HG02642 (cell line): ENCODE data around the gene CPAMD8.

Experiments used
- ATAC-seq: cut with Tn5 transposase; IDR thresholded peaks from one replicate; pipeline ENCODE4 v1.9.1; 2021; ENCODE audit warnings: mild to moderate bottlenecking; ENCODE audit not compliant: unreplicated experiment, poor library complexity

The CPAMD8 gene

GRCh38 chr19:16896146-16897028 lies 130.2 kb downstream of the CPAMD8 start:
- peak; percentile 30 for ATAC-seq

GRCh38 chr19:16895467-16896145 lies 131.0 kb downstream of the CPAMD8 start:
- ATAC-seq, result no peak

- ATAC-seq, result no peak
Measured at GRCh38 chr19:16894080-16894479, 132.5 kb downstream of the CPAMD8 start.

GRCh38 chr19:16893686-16893989 lies 133.0 kb downstream of the CPAMD8 start:
- ATAC-seq, result no peak

- ATAC-seq, result no peak
Measured at GRCh38 chr19:16892868-16893685, 133.5 kb downstream of the CPAMD8 start.

- no peak for ATAC-seq
Measured at GRCh38 chr19:16892436-16892835, 134.2 kb downstream of the CPAMD8 start.

GRCh38 chr19:16891696-16892382 lies 134.8 kb downstream of the CPAMD8 start:
- ATAC-seq, result no peak

- no peak for ATAC-seq
Measured at GRCh38 chr19:16890461-16891184, 136.0 kb downstream of the CPAMD8 start.

GRCh38 chr19:16889883-16890460 lies 136.6 kb downstream of the CPAMD8 start:
- no peak for ATAC-seq

- ATAC-seq, result no peak
Measured at GRCh38 chr19:16889366-16889882, 137.2 kb downstream of the CPAMD8 start.

GRCh38 chr19:16888629-16889365 lies 137.8 kb downstream of the CPAMD8 start, which contains the start of gene F2RL3:
Gene F2RL3 (plus strand): TSS chr19:16888999. CDS start chr19:16889190, 191 bp downstream.
- ATAC-seq, result no peak

GRCh38 chr19:16887353-16888265 lies 139.0 kb downstream of the CPAMD8 start:
- ATAC-seq, result no peak

GRCh38 chr19:16886305-16886880 lies 140.2 kb downstream of the CPAMD8 start:
- no peak for ATAC-seq

GRCh38 chr19:16885166-16885565 lies 141.4 kb downstream of the CPAMD8 start:
- ATAC-seq, result no peak

GRCh38 chr19:16883522-16883921 lies 143.1 kb downstream of the CPAMD8 start:
- ATAC-seq, result no peak

GRCh38 chr19:16882146-16882545 lies 144.5 kb downstream of the CPAMD8 start:
- no peak for ATAC-seq
